GM12873 (cell line): ENCODE measurements around the gene HS6ST2.

ENCODE experiments used
- TF ChIP-seq, protein P1 (sequence below): IDR thresholded peaks from 2 replicates; pipeline ENCODE4 v1.5.1; 2012; ENCODE audit warnings: low read depth, mild to moderate bottlenecking, moderate library complexity, low read length, control low read depth; ENCODE audit not compliant: insufficient read depth; ENCODE audit errors: missing control alignments

Gene HS6ST2

DNA sequence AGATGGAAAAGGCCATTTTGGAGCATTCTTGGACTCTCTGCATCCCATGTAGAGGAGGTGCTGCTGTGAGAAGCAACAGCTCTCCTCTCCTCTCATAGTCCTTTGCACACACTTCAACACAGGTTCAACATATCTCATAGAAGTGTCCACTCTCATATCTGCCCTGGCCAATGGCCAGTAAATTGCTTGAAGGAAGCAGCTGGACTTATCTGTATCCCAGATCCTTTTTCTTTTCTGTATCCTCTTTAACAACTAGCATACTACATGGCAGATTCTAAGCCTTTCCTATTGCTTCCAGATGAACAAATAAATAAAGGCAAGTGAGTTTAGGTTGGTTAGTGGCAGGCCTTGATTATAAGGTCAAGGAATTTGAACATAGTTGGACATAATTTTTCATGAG is 122.0 kb downstream of the HS6ST2 start:
- TF ChIP-seq, protein P1, sequence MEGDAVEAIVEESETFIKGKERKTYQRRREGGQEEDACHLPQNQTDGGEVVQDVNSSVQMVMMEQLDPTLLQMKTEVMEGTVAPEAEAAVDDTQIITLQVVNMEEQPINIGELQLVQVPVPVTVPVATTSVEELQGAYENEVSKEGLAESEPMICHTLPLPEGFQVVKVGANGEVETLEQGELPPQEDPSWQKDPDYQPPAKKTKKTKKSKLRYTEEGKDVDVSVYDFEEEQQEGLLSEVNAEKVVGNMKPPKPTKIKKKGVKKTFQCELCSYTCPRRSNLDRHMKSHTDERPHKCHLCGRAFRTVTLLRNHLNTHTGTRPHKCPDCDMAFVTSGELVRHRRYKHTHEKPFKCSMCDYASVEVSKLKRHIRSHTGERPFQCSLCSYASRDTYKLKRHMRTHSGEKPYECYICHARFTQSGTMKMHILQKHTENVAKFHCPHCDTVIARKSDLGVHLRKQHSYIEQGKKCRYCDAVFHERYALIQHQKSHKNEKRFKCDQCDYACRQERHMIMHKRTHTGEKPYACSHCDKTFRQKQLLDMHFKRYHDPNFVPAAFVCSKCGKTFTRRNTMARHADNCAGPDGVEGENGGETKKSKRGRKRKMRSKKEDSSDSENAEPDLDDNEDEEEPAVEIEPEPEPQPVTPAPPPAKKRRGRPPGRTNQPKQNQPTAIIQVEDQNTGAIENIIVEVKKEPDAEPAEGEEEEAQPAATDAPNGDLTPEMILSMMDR: no peak

DNA sequence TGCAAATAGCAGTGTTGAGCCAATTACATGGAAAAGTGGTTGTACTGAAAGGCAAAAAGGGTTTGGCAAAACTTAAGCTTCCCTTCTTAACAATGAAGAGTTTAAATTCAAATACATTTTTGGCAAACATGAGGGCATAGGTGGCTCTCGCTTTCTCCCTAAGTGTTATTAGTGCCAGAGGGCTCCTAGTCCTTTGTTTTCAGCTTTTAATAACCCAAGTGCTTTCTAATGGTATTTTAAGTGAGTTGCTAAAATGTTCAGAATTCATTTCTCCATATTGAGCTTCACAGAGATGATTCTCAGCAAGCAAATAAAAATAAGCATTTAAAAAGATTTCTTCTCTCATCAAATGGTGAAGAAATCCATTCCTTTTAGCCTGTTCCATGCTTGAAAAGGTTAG is 123.7 kb downstream of the HS6ST2 start:
- TF ChIP-seq, protein P1: no peak

DNA sequence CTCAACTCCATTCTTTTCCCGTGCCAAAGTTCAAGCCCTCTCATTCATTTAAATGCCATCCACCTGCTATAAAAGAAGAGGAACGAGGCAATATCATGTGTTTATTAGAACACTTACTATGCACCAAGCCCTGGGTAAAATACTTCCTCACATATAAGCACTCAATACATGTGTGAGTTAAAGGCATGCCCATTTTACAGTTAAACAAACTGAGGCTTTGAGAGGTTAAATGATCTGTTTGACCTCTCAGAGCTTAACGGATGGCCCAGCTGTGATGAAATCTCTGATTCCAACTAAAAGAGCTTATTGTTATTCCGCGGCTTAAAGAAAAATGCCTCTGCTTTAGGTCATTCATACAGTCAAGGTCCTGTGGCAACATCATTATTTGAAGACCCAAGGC is 124.3 kb downstream of the HS6ST2 start:
- TF ChIP-seq, protein P1: no peak

DNA sequence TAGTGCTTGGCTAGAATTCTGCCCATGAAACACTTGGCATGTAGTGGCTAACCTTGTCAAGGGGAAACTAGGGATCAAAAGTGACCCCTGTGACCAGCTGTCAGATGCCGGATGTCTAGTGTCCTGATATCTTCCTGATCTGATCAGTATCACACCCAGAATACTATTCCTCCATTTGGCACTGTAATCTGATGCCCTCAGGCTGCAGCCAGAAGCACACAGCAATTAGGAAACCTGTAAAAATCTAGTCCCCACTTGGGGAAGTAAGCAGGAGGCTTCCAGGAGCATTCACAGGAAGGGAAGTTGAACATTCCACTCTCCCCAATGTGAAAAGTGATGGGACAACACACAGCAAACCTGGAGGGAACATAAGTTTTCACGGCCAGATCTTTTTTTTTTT is 125.1 kb downstream of the HS6ST2 start:
- TF ChIP-seq, protein P1: no peak

DNA sequence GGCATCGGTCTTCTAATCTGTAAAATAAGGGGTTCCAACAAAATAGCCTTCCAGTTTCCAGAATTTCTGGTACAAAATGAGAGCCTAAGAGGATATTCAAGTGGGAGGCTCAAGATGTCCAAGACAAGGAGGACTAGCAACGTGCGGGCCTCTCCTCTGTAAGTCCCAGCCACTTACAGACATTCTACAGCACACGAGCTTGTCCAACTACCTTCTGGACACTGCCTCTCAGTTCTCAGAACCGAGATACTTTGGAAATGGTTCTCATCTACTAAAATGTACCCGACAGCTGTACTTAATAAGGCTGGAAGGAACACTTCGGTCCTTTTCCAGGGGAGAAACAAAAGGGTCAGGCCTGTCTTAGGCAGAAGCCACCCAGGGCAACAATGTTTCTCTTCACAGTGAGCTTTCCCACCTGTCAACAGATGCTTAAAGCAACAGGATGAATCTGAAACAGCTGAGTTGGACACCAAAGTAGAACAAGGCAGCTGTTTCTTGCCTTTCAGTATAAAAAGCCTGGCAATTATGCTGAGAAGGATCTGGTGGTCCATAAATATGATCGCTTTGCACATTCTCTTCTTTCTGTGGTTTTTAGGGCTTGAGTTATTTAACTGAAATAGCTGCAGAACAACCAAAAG is 127.0 kb downstream of the HS6ST2 start:
- TF ChIP-seq, protein P1: no peak

DNA sequence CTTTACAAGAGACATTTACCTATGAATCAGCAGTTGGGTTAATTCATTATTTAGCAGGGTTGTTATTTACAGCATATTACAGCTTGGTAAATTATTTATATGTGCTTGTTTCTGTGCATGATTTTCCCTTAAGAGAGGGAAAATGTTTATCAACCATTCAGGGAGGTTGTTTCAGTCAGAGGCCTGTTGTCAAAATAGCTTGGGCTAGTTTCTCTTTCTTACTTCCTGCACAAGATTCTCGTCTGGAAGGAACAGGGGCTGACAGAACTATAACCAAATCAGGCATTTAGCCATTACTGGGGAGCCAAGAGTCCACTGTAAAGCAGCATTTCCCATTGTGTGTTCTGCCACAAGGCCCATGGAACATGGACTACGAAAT is 135.8 kb downstream of the HS6ST2 start:
- TF ChIP-seq, protein P1: no peak

DNA sequence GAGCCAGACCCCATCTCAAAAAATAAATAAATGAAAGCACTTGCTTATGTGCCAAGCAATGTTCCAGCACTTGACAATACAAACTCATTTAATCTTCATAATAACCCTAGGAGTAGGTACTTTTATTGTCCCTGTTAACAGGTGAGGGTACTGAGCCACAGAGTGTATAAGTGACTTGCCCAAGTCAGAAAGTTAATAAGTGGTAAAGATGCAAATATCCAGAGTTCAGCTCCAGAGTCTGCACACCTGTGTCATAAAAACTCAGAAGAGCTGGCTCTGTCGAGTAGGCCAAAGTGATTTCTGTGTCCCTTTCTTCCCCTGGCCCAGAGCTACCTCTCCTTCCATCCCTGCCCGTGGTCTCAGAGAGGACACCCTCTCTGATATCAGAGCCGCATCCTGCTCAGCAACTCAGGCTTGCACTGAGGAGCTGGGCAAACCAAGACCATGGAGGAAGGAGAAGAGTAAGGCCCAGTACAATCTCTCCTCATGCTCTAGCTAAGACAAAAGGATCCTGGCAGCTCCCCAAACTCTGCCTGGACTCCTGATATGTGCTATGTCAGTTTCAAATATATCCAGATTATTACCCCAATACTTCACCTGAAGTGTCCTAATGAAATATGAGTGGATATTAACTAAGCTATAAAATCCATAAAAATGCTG is 136.3 kb downstream of the HS6ST2 start:
- TF ChIP-seq, protein P1: no peak
